Spleen (tissue), 7 donors: ENCODE results near the gene CSNK2B.
A peak's percentile ranks its signal among the peaks of the same experiment; 100 is the strongest.

Experiments used
- CTCF ChIP-seq, 11 experiments: fragments of 200-600 bp in 7 of 11; fragments of 450-650 bp in 4 of 11; sonication (generic) in 4 of 11; IDR thresholded peaks in 8 of 11; conservative IDR thresholded peaks in 3 of 11; 1 replicate in 7 of 11; 2 replicates in 4 of 11; pipeline versions ENCODE4 v1.4.0 to v1.8.0; 2016 to 2021; ENCODE audit warnings: antibody characterized with exemption in 11 of 11, inconsistent platforms in 4 of 11, mild to moderate bottlenecking in 1 of 11
- POLR2A ChIP-seq, 3 donors: fragments of 450-650 bp; IDR thresholded peaks; one replicate each; pipeline ENCODE4 v1.5.1; 2017; ENCODE audit warnings: antibody characterized with exemption in 3 of 3, mild to moderate bottlenecking in 1 of 3
- POLR2AphosphoS5 ChIP-seq, 3 donors: sonication (generic); formaldehyde crosslinking; IDR thresholded peaks; one replicate each; pipeline ENCODE4 v1.5.1; 2017; ENCODE audit warnings: antibody characterized with exemption in 3 of 3
- donor health status: DM: no; HTN: no; CAD: no; lungs with moderate emphysema.
- donor health status: DM: no; HTN: no; CAD: no.
- donor health status: DM: no; HTN: no; CAD: no.

- peak in 3 of 11 experiments; percentile 12 to 21 (median 13) for TF ChIP-seq CTCF (IDR thresholded peaks at IDR 0.05 in 8 of 11, conservative IDR thresholded peaks at IDR 0.05 in 3 of 11)
- peak in 2 of 3 donors; percentile 84 to 89 for TF ChIP-seq POLR2A (IDR thresholded peaks at IDR 0.05)
- TF ChIP-seq POLR2AphosphoS5 (IDR thresholded peaks at IDR 0.05), result peak; percentile 95 to 96 (median 96)
These were observed 45.9 kb upstream of the CSNK2B start for GRCh38 chr6:31619805-31620585.
